Heart right ventricle (tissue), 16 donors: ENCODE data around the gene PIK3R1. TPM values are rescaled to one million over a fixed set of nuclear protein-coding genes. Genes with fewer than 3 reads are reported as not detected.

Experiments used
- ATAC-seq, 8 donors: fragments of 200-7000 bp; cut with Tn5 transposase; one replicate each; pipeline ENCODE4 v1.9.1; 2020; ENCODE audit warnings: mild to moderate bottlenecking in 8 of 8, moderate library complexity in 8 of 8, moderate number of reproducible peaks in 1 of 8
- DNase-seq, 2 donors: peaks; one replicate each; pipeline ENCODE4 v3.0.0-alpha.2; 2020
- H3K27ac ChIP-seq, 10 donors: fragments of 200-600 bp; sonication (generic) in 2 of 10; one replicate each; pipeline versions ENCODE4 v1.5.0 to v1.8.0; 2020 to 2022; ENCODE audit warnings: mild to moderate bottlenecking in 3 of 10
- H3K27me3 ChIP-seq, 7 donors: fragments of 200-600 bp; one replicate each; pipeline ENCODE4 v1.8.0; 2021 to 2022; ENCODE audit warnings: mild to moderate bottlenecking in 2 of 7
- H3K36me3 ChIP-seq, 9 donors: fragments of 200-600 bp; sonication (generic) in 1 of 9; one replicate each; pipeline versions ENCODE4 v1.5.0 to v1.8.0; 2020 to 2022; ENCODE audit warnings: mild to moderate bottlenecking in 2 of 9
- H3K4me1 ChIP-seq, 9 donors: fragments of 200-600 bp; sonication (generic) in 1 of 9; one replicate each; pipeline versions ENCODE4 v1.5.0 to v1.8.0; 2020 to 2022; ENCODE audit warnings: mild to moderate bottlenecking in 4 of 9
- H3K4me3 ChIP-seq, 10 donors: fragments of 200-600 bp; sonication (generic) in 2 of 10; one replicate each; pipeline versions ENCODE4 v1.5.0 to v1.8.0; 2020 to 2022; ENCODE audit warnings: mild to moderate bottlenecking in 7 of 10, moderate library complexity in 2 of 10
- H3K9me3 ChIP-seq, 11 donors: fragments of 200-600 bp in 10 of 11; sonication (generic) in 2 of 11; one replicate each; pipeline versions ENCODE4 v1.5.0 to v1.8.0; 2013 to 2022; ENCODE audit warnings: mild to moderate bottlenecking in 2 of 11, control low read depth in 1 of 11, moderate library complexity in 1 of 11
- WGBS, 2 donors: extraction: QIAGEN DNeasy Blood & Tissue Kit; methylation state at CpG; one replicate each; pipeline ENCODE4 v1.1.7; 2013; ENCODE audit warnings: inconsistent platforms in 1 of 2; 5-methylcytosine and 5-hydroxymethylcytosine counted together
- intact Hi-C, 10 donors: fragments of 100-400 bp; cut with DNase I; formaldehyde crosslinking; loops; one replicate each; pipeline versions ENCODE4 v1.11.1 to v1.14.2; 2022
- polyA plus RNA-seq, 2 donors: library from polyadenylated mRNA; stranded (reverse); fragments of 200-250 nt; gene quantifications; one replicate each; pipeline ENCODE4 v1.2.3, GENCODE V29; 2013
- total RNA-seq, 10 donors: library from RNA; stranded (reverse); fragmentation: NEBNext Ultra II Directional in 3 of 10; extraction: Animal tissue kit (Norgen Biotek cat#: 25700) in 3 of 10; gene quantifications; one replicate each; pipeline versions ENCODE4 v1.2.1 to v1.2.4, GENCODE V29; 2021 to 2023
- TF ChIP-seq, protein P1 (sequence below), 9 donors: fragments of 200-600 bp; sonication (generic) in 2 of 9; IDR thresholded peaks; one replicate each; pipeline versions ENCODE4 v1.5.0 to v1.8.0; 2021 to 2022; ENCODE audit warnings: antibody characterized with exemption in 9 of 9, mild to moderate bottlenecking in 5 of 9, moderate library complexity in 1 of 9
- donor health status: Arrhythmogenic right ventricular cardiomyopathy.
- donor health status: ischemic (EF 13 %, LVEDD 7.1; RV severe dilation, severe dysfunction).
- donor health status: healthy with polysubstance abuse.
- donor health status: DM: no; HTN: yes; CAD: no.
- donor health status: DM: no; HTN: no; CAD: no.
- donor health status: ischemic (EF 25% LVEDD 6.9; RV normal size, moderate dysfunction).
- donor health status: ischemic (EF 25% LVEDD 5.7; RV mildly dilated, moderate dysfunction).
- donor health status: healthy.
- donor health status: DM: yes; HTN: yes; CAD: no.
- donor health status: Ischemic cardiomyopathy.
- donor health status: ischemic (EF 35%, LVEDD 5.7; RV mildly dilated, moderate dysfunction).
- donor health status: nonischemic (EF 11% LVEDD 7.7; RV severe dilation, severe dysfunction).
- donor health status: DM: yes; HTN: yes; CAD: no.
- donor health status: PGD.
- donor health status: ischemic (EF 29% LVEDD 5.4; RV normal size, mild dysfunction).
- donor health status: nonischemic (EF 23%, LVEDD 6.1; RV moderate dilation, normal function).

Gene PIK3R1
- total and polyA plus RNA-seq, 12 donors, result 12.2 to 269 (median 125) TPM

DNA sequence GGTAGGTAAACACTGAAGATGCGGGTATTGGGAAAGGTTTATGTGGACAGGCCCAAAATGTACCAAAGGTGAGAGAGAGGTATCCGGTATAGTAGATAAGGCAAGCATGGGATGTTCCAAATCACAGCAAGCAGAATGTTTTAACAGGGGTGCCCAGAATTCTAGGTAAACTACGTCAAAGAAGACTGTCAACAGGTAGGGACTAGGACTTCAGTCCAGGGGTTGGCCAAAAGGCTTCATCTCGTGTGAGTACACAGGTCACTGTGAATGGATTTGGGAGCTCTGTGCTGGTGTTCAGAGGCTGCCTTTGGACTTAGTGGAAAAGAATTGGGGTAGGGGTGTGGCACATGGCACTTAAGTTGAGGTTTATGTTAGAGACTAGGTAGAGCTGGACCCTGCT lies 66.4 kb downstream of the PIK3R1 start:
- no peaks in the 10 kb centered on the region for H3K27me3 ChIP-seq
- peaks cover 2 to 40% (median 30%) of the 10 kb centered on the region in 9 donors for H3K4me1 ChIP-seq
- H3K9me3 ChIP-seq, result no peaks in the 10 kb centered on the region
- peak overlapping the region in 2 of 10 donors; percentile 49 to 70 for H3K27ac ChIP-seq
- TF ChIP-seq, protein P1, sequence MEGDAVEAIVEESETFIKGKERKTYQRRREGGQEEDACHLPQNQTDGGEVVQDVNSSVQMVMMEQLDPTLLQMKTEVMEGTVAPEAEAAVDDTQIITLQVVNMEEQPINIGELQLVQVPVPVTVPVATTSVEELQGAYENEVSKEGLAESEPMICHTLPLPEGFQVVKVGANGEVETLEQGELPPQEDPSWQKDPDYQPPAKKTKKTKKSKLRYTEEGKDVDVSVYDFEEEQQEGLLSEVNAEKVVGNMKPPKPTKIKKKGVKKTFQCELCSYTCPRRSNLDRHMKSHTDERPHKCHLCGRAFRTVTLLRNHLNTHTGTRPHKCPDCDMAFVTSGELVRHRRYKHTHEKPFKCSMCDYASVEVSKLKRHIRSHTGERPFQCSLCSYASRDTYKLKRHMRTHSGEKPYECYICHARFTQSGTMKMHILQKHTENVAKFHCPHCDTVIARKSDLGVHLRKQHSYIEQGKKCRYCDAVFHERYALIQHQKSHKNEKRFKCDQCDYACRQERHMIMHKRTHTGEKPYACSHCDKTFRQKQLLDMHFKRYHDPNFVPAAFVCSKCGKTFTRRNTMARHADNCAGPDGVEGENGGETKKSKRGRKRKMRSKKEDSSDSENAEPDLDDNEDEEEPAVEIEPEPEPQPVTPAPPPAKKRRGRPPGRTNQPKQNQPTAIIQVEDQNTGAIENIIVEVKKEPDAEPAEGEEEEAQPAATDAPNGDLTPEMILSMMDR (IDR thresholded peaks at IDR 0.05), result no peak
- peak overlapping the region in 1 of 10 donors; percentile 29 for H3K4me3 ChIP-seq
- intact Hi-C loops, result loop anchor here in 3 of 10 donors (5.0 to 10.0 kb wide), 3 partner anchors 263 to 683 kb away; no protein-coding TSS in a partner anchor
- no peak for ATAC-seq
- H3K36me3 ChIP-seq, result peaks cover 0 to 85% (median 29%) of the 10 kb centered on the region in 9 donors
- WGBS, 2 donors, result 84 to 90% methylated on average over 4 of the region's 4 CpGs
- DNase-seq, result no peak

DNA sequence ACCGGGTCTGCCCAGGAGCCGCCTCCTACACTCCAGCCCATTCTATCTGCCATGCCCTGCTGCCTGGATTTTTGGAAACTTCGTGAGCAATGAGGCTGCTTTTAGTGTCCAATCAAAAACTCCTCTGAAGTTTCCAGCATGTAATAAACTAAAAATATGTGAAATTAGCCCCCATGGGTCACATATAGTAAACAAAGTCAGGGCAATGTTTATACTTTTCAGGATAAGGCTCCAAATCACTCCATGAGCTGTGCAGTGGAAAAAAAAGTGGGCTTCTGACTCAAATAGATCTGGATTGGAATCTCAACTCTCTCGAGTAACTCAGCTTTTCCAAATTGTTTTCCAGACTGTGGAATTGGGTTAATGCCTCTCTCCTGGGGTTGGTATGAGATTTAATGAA lies 68.2 kb downstream of the PIK3R1 start:
- WGBS, 2 donors, result 75 to 77% methylated on average over 4 of the region's 4 CpGs
- DNase-seq (no peak), ATAC-seq (no peak)
- TF ChIP-seq, protein P1 (IDR thresholded peaks at IDR 0.05), result no peak
- intact Hi-C loops, result loop anchor here in 4 of 10 donors (2.0 to 10.0 kb wide), 4 partner anchors 261 to 681 kb away; no protein-coding TSS in a partner anchor
- Histone ChIP-seq H3K9me3 (no peaks in the 10 kb centered on the region), H3K36me3 (peaks cover 0 to 67% (median 29%) of the 10 kb centered on the region in 9 donors), H3K4me3 (no peak overlapping the region), H3K27ac (peak overlapping the region in 4 of 10 donors; percentile 8 to 33 (median 18)), H3K4me1 (peaks cover 10 to 49% (median 39%) of the 10 kb centered on the region in 9 donors), H3K27me3 (no peaks in the 10 kb centered on the region)

DNA sequence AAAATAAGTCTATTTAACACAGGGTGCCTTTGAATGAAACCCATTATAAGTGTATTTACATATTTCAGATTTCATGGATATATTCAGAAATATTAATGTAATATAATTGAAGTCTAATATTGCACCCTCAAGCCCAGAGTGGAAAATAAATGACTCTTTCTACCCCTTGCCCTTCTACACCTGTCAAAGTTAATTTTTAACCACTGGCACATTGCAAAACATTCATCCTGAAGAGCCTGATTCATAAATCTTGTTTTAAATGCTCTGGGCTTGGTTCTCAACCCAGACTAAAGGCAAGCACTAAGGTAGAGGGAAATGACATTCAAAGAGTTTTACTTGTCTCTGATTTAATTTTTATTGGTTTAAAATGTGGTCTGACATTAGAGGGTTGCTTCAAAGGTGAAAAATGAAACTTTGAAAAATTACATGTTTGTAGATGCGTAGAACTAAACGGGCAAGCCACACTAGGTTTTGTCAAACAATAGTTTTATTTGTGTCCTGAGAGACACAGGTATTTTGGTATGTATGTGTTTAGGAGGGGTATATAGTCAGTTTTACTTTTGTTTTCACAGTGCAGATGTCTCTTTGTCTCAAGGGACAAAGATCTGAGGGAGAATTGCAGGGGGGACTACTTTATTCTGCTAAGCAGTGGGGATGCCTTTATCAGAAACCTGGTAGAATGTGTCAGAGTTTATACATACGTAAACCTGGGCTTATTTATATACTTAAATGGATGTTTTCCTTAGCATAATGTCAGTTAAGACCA lies 69.7 kb downstream of the PIK3R1 start:
- 74 to 77% methylated on average over 3 of the region's 3 CpGs for WGBS, 2 donors
- ATAC-seq (no peak), DNase-seq (no peak)
- intact Hi-C loops, result loop anchor here in 8 of 10 donors (2.0 to 10.0 kb wide), 8 partner anchors 172 to 722 kb away; no protein-coding TSS in a partner anchor
- TF ChIP-seq, protein P1 (IDR thresholded peaks at IDR 0.05), result no peak
- Histone ChIP-seq H3K9me3 (no peaks in the 10 kb centered on the region), H3K4me3 (no peak overlapping the region), H3K27me3 (no peaks in the 10 kb centered on the region), H3K27ac (peak overlapping the region in 6 of 10 donors; percentile 22 to 95 (median 88)), H3K36me3 (peaks cover 0 to 52% (median 20%) of the 10 kb centered on the region in 9 donors), H3K4me1 (peaks cover 10 to 64% (median 49%) of the 10 kb centered on the region in 9 donors)

DNA sequence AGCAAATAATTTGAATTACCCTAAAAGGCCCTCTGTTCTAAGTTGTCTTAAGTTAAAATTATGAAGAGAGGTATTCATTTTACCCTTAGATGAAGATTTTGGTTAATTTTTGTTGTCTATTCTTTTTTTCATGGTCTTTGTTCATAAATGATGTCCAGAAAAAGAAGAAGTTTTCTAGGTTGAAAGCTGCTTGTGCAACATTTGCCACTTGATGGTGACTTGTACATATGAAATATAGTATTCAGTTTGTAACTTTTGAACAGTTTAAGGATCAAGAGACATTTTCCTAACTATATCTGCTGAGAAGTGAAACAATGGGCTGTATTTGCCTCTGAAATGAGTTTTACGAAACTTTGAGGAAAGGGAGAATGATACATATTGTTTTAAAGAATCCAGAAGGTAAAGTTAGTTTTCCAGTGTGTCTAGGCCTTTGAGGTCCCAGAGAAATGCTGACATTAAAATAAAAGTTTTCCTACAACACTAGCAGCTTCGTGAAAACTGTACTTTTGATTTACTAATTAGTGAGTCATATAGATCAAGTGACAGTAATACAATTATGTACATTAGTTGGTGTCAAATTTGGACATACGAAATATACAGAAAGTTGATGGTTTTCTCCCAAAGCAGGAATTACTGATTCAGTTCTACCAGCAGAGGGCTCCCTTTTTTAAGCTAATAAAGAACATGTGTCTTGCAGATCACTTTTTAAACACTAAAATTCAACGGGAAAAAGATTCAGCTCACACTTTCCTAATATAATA lies 70.5 kb downstream of the PIK3R1 start:
- TF ChIP-seq, protein P1 (IDR thresholded peaks at IDR 0.05), result peak; percentile 59 to 88 (median 80)
- H3K27ac ChIP-seq, result peak overlapping the region in 7 of 10 donors; percentile 87 to 95 (median 92)
- H3K9me3 ChIP-seq, result no peaks in the 10 kb centered on the region
- intact Hi-C loops, result loop anchor here (1.0 to 10.0 kb wide), 13 partner anchors 171 to 721 kb away; no protein-coding TSS in a partner anchor
- H3K27me3 ChIP-seq, result no peaks in the 10 kb centered on the region
- H3K4me3 ChIP-seq, result no peak overlapping the region
- WGBS, 2 donors, result 27 to 35% methylated on average over 4 of the region's 4 CpGs
- ATAC-seq (no peak), DNase-seq (no peak)
- H3K36me3 ChIP-seq, result peaks cover 0 to 45% (median 13%) of the 10 kb centered on the region in 9 donors
- H3K4me1 ChIP-seq, result peaks cover 10 to 71% (median 53%) of the 10 kb centered on the region in 9 donors
